Gastrocnemius medialis (tissue), 4 donors: Measurements from ENCODE around the gene KIR2DL4. TPM values are rescaled to one million over a fixed set of nuclear protein-coding genes. Genes with fewer than 3 reads are reported as not detected.

Source experiments
- ATAC-seq, 2 donors: fragments of 150-250 bp; one replicate each; pipeline ENCODE4 v1.9.1; 2016
- DNase-seq, 2 donors: peaks; one replicate each; pipeline ENCODE4 v3.0.0-alpha.2; 2019
- H3K27ac ChIP-seq, 4 donors: fragments of 200-600 bp; sonication (generic); 1 replicate in 1 of 4; 2 replicates in 3 of 4; pipeline ENCODE4 v1.5.1; 2016 to 2018; ENCODE audit warnings: mild to moderate bottlenecking in 2 of 4, moderate library complexity in 1 of 4
- H3K27me3 ChIP-seq, 3 donors: fragments of 200-600 bp; sonication (generic) in 2 of 3; 1 replicate in 1 of 3; 2 replicates in 2 of 3; pipeline versions ENCODE4 v1.5.1 to v1.6.0; 2016 to 2019; ENCODE audit warnings: mild to moderate bottlenecking in 1 of 3, moderate library complexity in 1 of 3
- H3K36me3 ChIP-seq, 2 donors: fragments of 200-600 bp; sonication (generic) in 1 of 2; one replicate each; pipeline ENCODE4 v1.5.1; 2017 to 2018
- H3K4me1 ChIP-seq, 2 donors: fragments of 200-600 bp; sonication (generic) in 1 of 2; one replicate each; pipeline ENCODE4 v1.5.1; 2016 to 2017; ENCODE audit warnings: mild to moderate bottlenecking in 2 of 2
- H3K4me3 ChIP-seq, 4 donors: fragments of 200-600 bp; sonication (generic) in 3 of 4; 1 replicate in 1 of 4; 2 replicates in 3 of 4; pipeline ENCODE4 v1.5.1; 2016 to 2019; ENCODE audit warnings: mild to moderate bottlenecking in 2 of 4
- H3K9me3 ChIP-seq, 3 donors: fragments of 200-600 bp; sonication (generic) in 2 of 3; 1 replicate in 1 of 3; 2 replicates in 2 of 3; pipeline ENCODE4 v1.5.1; 2016 to 2019
- POLR2A ChIP-seq, 2 donors: fragments of 450-650 bp; IDR thresholded peaks; one replicate each; pipeline ENCODE4 v1.6.1; 2017; ENCODE audit warnings: antibody characterized with exemption in 2 of 2, mild to moderate bottlenecking in 2 of 2, moderate library complexity in 2 of 2
- in situ Hi-C, 4 donors: fragments of 200-750 bp; cut with MboI; loops; one replicate each; pipeline versions ENCODE4 v1.15.0 to v1.8.0; 2017; ENCODE audit warnings: low sequenced_read_pairs in 4 of 4
- intact Hi-C: fragments of 100-400 bp; cut with DNase I; formaldehyde crosslinking; loops from one replicate; pipeline ENCODE4 v1.15.1; 2023; ENCODE audit warnings: low total_unique reads
- total RNA-seq, 4 donors: library from RNA; depleted of rRNA; stranded (reverse); fragments of >200 nt; gene quantifications; one replicate each; pipeline versions ENCODE4 v1.1.0 to v1.2.3, GENCODE V29; 2016
- TF ChIP-seq, protein P1 (sequence below), 5 experiments: fragments of 450-650 bp in 3 of 5; fragments of 200-600 bp in 2 of 5; sonication (generic) in 2 of 5; IDR thresholded peaks in 4 of 5; conservative IDR thresholded peaks in 1 of 5; 1 replicate in 4 of 5; 2 replicates in 1 of 5; pipeline ENCODE4 v1.5.1; 2016 to 2019; ENCODE audit warnings: antibody characterized with exemption in 5 of 5, mild to moderate bottlenecking in 3 of 5, moderate library complexity in 3 of 5

KIR2DL4 gene
- total RNA-seq, 4 donors from 2014 or later, result not detected

GRCh38 chr19:54791476-54791875, 11.9 kb upstream of the KIR2DL4 start:
- DNase-seq, result no peak
- no peaks in the 10 kb centered on the region for H3K27me3 ChIP-seq
- no peak for ATAC-seq
- in situ Hi-C loops, result no loop called here
- TF ChIP-seq, protein P1, sequence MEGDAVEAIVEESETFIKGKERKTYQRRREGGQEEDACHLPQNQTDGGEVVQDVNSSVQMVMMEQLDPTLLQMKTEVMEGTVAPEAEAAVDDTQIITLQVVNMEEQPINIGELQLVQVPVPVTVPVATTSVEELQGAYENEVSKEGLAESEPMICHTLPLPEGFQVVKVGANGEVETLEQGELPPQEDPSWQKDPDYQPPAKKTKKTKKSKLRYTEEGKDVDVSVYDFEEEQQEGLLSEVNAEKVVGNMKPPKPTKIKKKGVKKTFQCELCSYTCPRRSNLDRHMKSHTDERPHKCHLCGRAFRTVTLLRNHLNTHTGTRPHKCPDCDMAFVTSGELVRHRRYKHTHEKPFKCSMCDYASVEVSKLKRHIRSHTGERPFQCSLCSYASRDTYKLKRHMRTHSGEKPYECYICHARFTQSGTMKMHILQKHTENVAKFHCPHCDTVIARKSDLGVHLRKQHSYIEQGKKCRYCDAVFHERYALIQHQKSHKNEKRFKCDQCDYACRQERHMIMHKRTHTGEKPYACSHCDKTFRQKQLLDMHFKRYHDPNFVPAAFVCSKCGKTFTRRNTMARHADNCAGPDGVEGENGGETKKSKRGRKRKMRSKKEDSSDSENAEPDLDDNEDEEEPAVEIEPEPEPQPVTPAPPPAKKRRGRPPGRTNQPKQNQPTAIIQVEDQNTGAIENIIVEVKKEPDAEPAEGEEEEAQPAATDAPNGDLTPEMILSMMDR (IDR thresholded peaks at IDR 0.05 in 4 of 5, conservative IDR thresholded peaks at IDR 0.05 in 1 of 5), result no peak
- no peak for TF ChIP-seq POLR2A (IDR thresholded peaks at IDR 0.05)
- H3K9me3 ChIP-seq, result no peaks in the 10 kb centered on the region
- H3K4me3 ChIP-seq, result no peak overlapping the region
- H3K4me1 ChIP-seq, result no peaks in the 10 kb centered on the region
- H3K27ac ChIP-seq, result no peak overlapping the region
- H3K36me3 ChIP-seq, result no peaks in the 10 kb centered on the region
- intact Hi-C loops, result no loop called here

DNA sequence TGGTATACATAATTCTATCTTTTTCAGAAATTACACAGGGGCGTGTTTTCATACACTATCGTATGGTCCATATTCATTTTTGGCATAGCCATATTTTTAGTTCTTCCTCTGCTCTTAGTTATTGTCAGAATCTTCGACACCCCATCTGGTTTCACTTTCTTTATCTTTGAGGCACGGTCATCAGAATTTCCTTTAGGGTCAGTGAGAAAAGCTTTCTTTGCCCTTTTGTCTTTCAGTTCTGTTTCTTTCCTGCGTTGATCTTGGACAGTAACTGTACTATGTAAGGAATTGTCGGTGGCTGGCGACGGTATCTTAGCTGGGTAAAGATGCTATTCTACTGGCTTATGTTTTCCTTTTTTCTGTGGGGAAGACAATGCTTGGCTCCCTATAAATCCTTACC, 10.6 kb upstream of the KIR2DL4 start:
- DNase-seq (no peak), ATAC-seq (no peak)
- intact Hi-C loops, result no loop called here
- H3K27me3 ChIP-seq, result no peaks in the 10 kb centered on the region
- no peak for TF ChIP-seq POLR2A (IDR thresholded peaks at IDR 0.05)
- TF ChIP-seq, protein P1 (IDR thresholded peaks at IDR 0.05 in 4 of 5, conservative IDR thresholded peaks at IDR 0.05 in 1 of 5), result no peak
- H3K9me3 ChIP-seq, result no peaks in the 10 kb centered on the region
- H3K4me3 ChIP-seq, result peak overlapping the region in 1 of 4 donors; percentile 34
- in situ Hi-C loops, result no loop called here
- no peak overlapping the region for H3K27ac ChIP-seq
- no peaks in the 10 kb centered on the region for H3K4me1 ChIP-seq
- H3K36me3 ChIP-seq, result no peaks in the 10 kb centered on the region

GRCh38 chr19:54795758-54796157, 7.7 kb upstream of the KIR2DL4 start:
- H3K27ac ChIP-seq, result no peak overlapping the region
- DNase-seq (no peak), ATAC-seq (no peak)
- H3K36me3 ChIP-seq, result no peaks in the 10 kb centered on the region
- H3K9me3 ChIP-seq, result peaks cover 0 to 6% (median 0%) of the 10 kb centered on the region in 3 donors
- TF ChIP-seq POLR2A (IDR thresholded peaks at IDR 0.05), result no peak
- TF ChIP-seq, protein P1 (IDR thresholded peaks at IDR 0.05 in 4 of 5, conservative IDR thresholded peaks at IDR 0.05 in 1 of 5), result no peak
- H3K4me3 ChIP-seq, result no peak overlapping the region
- no peaks in the 10 kb centered on the region for H3K27me3 ChIP-seq
- in situ Hi-C loops, result no loop called here
- intact Hi-C loops, result no loop called here
- H3K4me1 ChIP-seq, result no peaks in the 10 kb centered on the region

DNA sequence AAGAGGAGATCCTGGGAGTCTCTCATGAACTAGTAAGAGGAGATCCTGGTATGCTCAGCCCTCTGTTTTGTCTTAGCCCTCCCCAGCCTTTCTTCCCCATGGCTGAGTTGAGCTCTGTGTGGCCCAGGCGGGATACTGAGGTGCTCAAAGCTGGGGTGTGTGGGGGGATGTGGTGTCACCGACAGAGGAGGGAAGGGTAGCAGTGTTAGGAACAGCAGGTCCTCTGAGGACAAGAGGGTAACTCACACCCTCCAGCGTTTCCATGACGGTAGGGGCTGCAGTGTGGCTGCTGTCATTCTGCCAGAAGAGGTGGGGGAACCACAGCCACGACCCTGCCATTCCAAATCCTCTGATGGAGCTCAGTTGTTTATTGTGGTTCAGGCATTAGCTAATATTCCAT, 691 bp downstream of the KIR2DL4 start:
- H3K27ac ChIP-seq, result no peak overlapping the region
- intact Hi-C loops, result no loop called here
- TF ChIP-seq POLR2A (IDR thresholded peaks at IDR 0.05), result no peak
- TF ChIP-seq, protein P1 (IDR thresholded peaks at IDR 0.05 in 4 of 5, conservative IDR thresholded peaks at IDR 0.05 in 1 of 5), result no peak
- no peaks in the 10 kb centered on the region for H3K36me3 ChIP-seq
- H3K4me1 ChIP-seq, result no peaks in the 10 kb centered on the region
- no peak overlapping the region for H3K4me3 ChIP-seq
- H3K27me3 ChIP-seq, result no peaks in the 10 kb centered on the region
- no peak for ATAC-seq
- peaks cover 0 to under 1% (median 0%) of the 10 kb centered on the region in 3 donors for H3K9me3 ChIP-seq
- DNase-seq, result no peak
- in situ Hi-C loops, result no loop called here

DNA sequence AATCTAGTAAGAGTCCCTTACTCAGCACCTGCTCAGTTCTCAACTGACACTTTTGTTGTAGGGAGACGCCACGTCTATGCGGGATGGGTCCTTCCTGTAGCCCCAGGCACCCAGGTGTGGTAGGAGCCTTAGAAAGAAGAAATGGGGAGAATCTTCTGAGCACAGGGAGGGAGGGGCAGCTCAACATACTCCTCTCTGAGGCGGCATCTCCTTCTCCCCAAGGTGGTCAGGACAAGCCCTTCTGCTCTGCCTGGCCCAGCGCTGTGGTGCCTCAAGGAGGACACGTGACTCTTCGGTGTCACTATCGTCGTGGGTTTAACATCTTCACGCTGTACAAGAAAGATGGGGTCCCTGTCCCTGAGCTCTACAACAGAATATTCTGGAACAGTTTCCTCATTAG, 1.2 kb downstream of the KIR2DL4 start:
- no peak overlapping the region for H3K4me3 ChIP-seq
- no peak for DNase-seq
- TF ChIP-seq, protein P1 (IDR thresholded peaks at IDR 0.05 in 4 of 5, conservative IDR thresholded peaks at IDR 0.05 in 1 of 5), result no peak
- no peak for TF ChIP-seq POLR2A (IDR thresholded peaks at IDR 0.05)
- no peaks in the 10 kb centered on the region for H3K9me3 ChIP-seq
- intact Hi-C loops (no loop called here), in situ Hi-C loops (no loop called here)
- ATAC-seq, result no peak
- no peaks in the 10 kb centered on the region for H3K27me3 ChIP-seq
- H3K4me1 ChIP-seq, result no peaks in the 10 kb centered on the region
- H3K36me3 ChIP-seq, result no peaks in the 10 kb centered on the region
- H3K27ac ChIP-seq, result no peak overlapping the region
